GM21360 (cell line): ENCODE measurements around the gene TIMD4.
A peak's percentile ranks its signal among the peaks of the same experiment; 100 is the strongest.

Experiments
- ATAC-seq: cut with Tn5 transposase; IDR thresholded peaks from one replicate; pipeline ENCODE4 v1.9.1; 2021; ENCODE audit warnings: mild to moderate bottlenecking, moderate library complexity; ENCODE audit not compliant: unreplicated experiment

TIMD4 gene

GRCh38 chr5:156922207-156922792 is 40.7 kb downstream of the TIMD4 start:
- peak; percentile 64 for ATAC-seq

GRCh38 chr5:156920861-156921431 is 42.1 kb downstream of the TIMD4 start:
- peak; percentile 36 for ATAC-seq

- peak; percentile 34 for ATAC-seq
Measured at GRCh38 chr5:156920042-156920860, 42.8 kb downstream of the TIMD4 start.

- ATAC-seq: no peak
Measured at GRCh38 chr5:156918311-156918845, 44.6 kb downstream of the TIMD4 start.

- peak; percentile 16 for ATAC-seq
Measured at GRCh38 chr5:156914371-156914737, 48.7 kb downstream of the TIMD4 start.

GRCh38 chr5:156913719-156914370 is 49.2 kb downstream of the TIMD4 start:
- peak; percentile 94 for ATAC-seq

GRCh38 chr5:156913355-156913718 is 49.7 kb downstream of the TIMD4 start:
- ATAC-seq: no peak

GRCh38 chr5:156912869-156913268 is 50.2 kb downstream of the TIMD4 start:
- no peak for ATAC-seq

- ATAC-seq: no peak
Measured at GRCh38 chr5:156909180-156909579, 53.8 kb downstream of the TIMD4 start.

GRCh38 chr5:156907667-156908066 is 55.4 kb downstream of the TIMD4 start:
- ATAC-seq: no peak

- ATAC-seq: no peak
Measured at GRCh38 chr5:156906807-156907206, 56.2 kb downstream of the TIMD4 start.

- ATAC-seq: no peak
Measured at GRCh38 chr5:156896546-156896945, 66.5 kb downstream of the TIMD4 start.

- ATAC-seq: peak; percentile 46
Measured at GRCh38 chr5:156893517-156893916, 69.5 kb downstream of the TIMD4 start.

GRCh38 chr5:156892864-156893263 is 70.2 kb downstream of the TIMD4 start:
- no peak for ATAC-seq

GRCh38 chr5:156892223-156892622 is 70.8 kb downstream of the TIMD4 start:
- ATAC-seq: no peak

- no peak for ATAC-seq
Measured at GRCh38 chr5:156888520-156888919, 74.5 kb downstream of the TIMD4 start.

GRCh38 chr5:156883316-156883875 is 79.6 kb downstream of the TIMD4 start:
- no peak for ATAC-seq

GRCh38 chr5:156879665-156880285 is 83.3 kb downstream of the TIMD4 start:
- ATAC-seq: peak; percentile 93

- no peak for ATAC-seq
Measured at GRCh38 chr5:156871212-156871611, 91.8 kb downstream of the TIMD4 start.

- ATAC-seq: no peak
Measured at GRCh38 chr5:156870498-156870839, 92.6 kb downstream of the TIMD4 start.
